Measurements from ENCODE around the gene GABBR2. TPM values are rescaled to one million over a fixed set of nuclear protein-coding genes. Genes with fewer than 3 reads are reported as not detected.

GABBR2 gene
- total and polyA plus RNA-seq, 2 of the 8 experiments (the other 6 are each of a cell fraction or from before 2014, with no cell fraction given) = 0.50 to 1.2 TPM

- Histone ChIP-seq H3K27ac (ENCODE audit: low read depth, low read length) (no peak overlapping the region), H3K36me3 (ENCODE audit: control insufficient read depth in 2 of 4, insufficient read depth in 4 of 4, low read length in 3 of 4) (no peaks in the 10 kb centered on the region), H3K23me2 (ENCODE audit: low read depth, low read length) (no peaks in the 10 kb centered on the region), H3K9me3 (ENCODE audit: insufficient read depth in 2 of 2, low read depth in 1 of 2, low read length in 1 of 2) (no peaks in the 10 kb centered on the region), H2BK12ac (ENCODE audit: low read depth, low read length) (no peak overlapping the region), H3K79me1 (ENCODE audit: low read depth, low read length) (no peaks in the 10 kb centered on the region), H3K79me2 (ENCODE audit: control insufficient read depth in 1 of 2, insufficient read depth in 2 of 2, low read length in 2 of 2) (no peaks in the 10 kb centered on the region), H3K4ac (replicated peaks; ENCODE audit: insufficient read length, low read depth, low read length) (no peak overlapping the region), H3K18ac (ENCODE audit: extremely low read depth, low read length) (no peak overlapping the region), H4K91ac (replicated peaks; ENCODE audit: insufficient read length, low read length) (no peak overlapping the region), H3K9ac (replicated peaks in 1 of 4; ENCODE audit: extremely low read depth in 1 of 4, low read depth in 3 of 4, low read length in 3 of 4) (no peak overlapping the region), H4K8ac (ENCODE audit: extremely low read depth, insufficient read depth, low read length) (no peak overlapping the region), H2BK120ac (replicated peaks; ENCODE audit: low read depth, low read length) (no peak overlapping the region), H2AFZ (ENCODE audit: low read length) (no peak overlapping the region), H3K4me3 (ENCODE audit: extremely low read depth in 1 of 4, insufficient read depth in 2 of 4, low read depth in 3 of 4, low read length in 4 of 4) (no peak overlapping the region), H2AK5ac (ENCODE audit: low read depth, low read length) (no peak overlapping the region), H3K27me3 (replicated peaks in 1 of 4; ENCODE audit: control insufficient read depth in 3 of 4, extremely low read depth in 1 of 4, insufficient read depth in 3 of 4, low read length in 3 of 4) (no peaks in the 10 kb centered on the region), H2BK15ac (ENCODE audit: low read length) (no peak overlapping the region), H3K56ac (replicated peaks; ENCODE audit: insufficient read length, low read depth, low read length) (no peak overlapping the region), H4K5ac (ENCODE audit: insufficient read length, low read depth, low read length) (no peak overlapping the region), H3K4me1 (replicated peaks in 1 of 4; ENCODE audit: control insufficient read depth in 3 of 4, insufficient read depth in 4 of 4, low read length in 3 of 4) (no peaks in the 10 kb centered on the region), H3K23ac (ENCODE audit: insufficient read length) (no peak overlapping the region), H3K4me2 (ENCODE audit: insufficient read depth in 1 of 2, low read depth in 2 of 2, low read length in 2 of 2) (no peak overlapping the region), H3K14ac (ENCODE audit: insufficient read length) (no peak overlapping the region), H2BK5ac (ENCODE audit: low read depth, low read length) (no peak overlapping the region), H2BK20ac (ENCODE audit: low read length) (no peak overlapping the region), H4K20me1 (replicated peaks in 1 of 2; ENCODE audit: control insufficient read depth in 1 of 2, insufficient read depth in 2 of 2, low read length in 2 of 2) (no peaks in the 10 kb centered on the region)
- WGBS, 2 experiments (ENCODE audit: extremely low coverage in 1 of 2, insufficient coverage in 1 of 2, insufficient read length in 1 of 2, insufficient replicate concordance in 2 of 2, low coverage in 1 of 2, low lambda C conversion rate in 2 of 2, missing lambda C conversion rate in 1 of 2) = 89% methylated on average over 9 of the region's 9 CpGs; no CpG with 5 or more reads in 1 of the 2 experiments
- ChIA-PET POLR2A (ENCODE audit: partially characterized antibody) (no interaction called here), CTCF (ENCODE audit: partially characterized antibody) (interaction anchor here (0.8 to 1.6 kb wide), 6 partner anchors 25 to 421 kb away, joined by 3 to 5 read pairs (median 4); no protein-coding TSS in a partner anchor)
- FAIRE-seq (no peak), DNase-seq (ENCODE audit: low read depth in 1 of 2, low spot score in 2 of 2) (no peak)
- no peak for TF ChIP-seq SIRT6 (IDR thresholded peaks at IDR 0.05; ENCODE audit: low read length)
- no peak for TF ChIP-seq SP1 (IDR thresholded peaks at IDR 0.05; ENCODE audit: low read depth, low read length)
- TF ChIP-seq ASH2L (IDR thresholded peaks at IDR 0.05; ENCODE audit: low read length) = no peak
- TF ChIP-seq RBBP5 (IDR thresholded peaks at IDR 0.05; ENCODE audit: borderline replicate concordance, low read depth, low read length) = no peak
- TF ChIP-seq CBX5 (IDR thresholded peaks at IDR 0.05; ENCODE audit: low read depth, low read length) = no peak
- TF ChIP-seq RNF2 (IDR thresholded peaks at IDR 0.05; ENCODE audit: borderline replicate concordance, low read depth, low read length, missing control alignments, poor library complexity, severe bottlenecking) = no peak
- TF ChIP-seq TBP (IDR thresholded peaks at IDR 0.05; ENCODE audit: low read depth, low read length) = no peak
- TF ChIP-seq TCF12 (IDR thresholded peaks at IDR 0.05; ENCODE audit: low read depth, low read length) = no peak
- no peak for TF ChIP-seq POU5F1 (IDR thresholded peaks at IDR 0.05; ENCODE audit: low read depth, low read length)
- TF ChIP-seq SUZ12 (IDR thresholded peaks at IDR 0.05; ENCODE audit: low read length) = no peak
- no peak for TF ChIP-seq SAP30 (IDR thresholded peaks at IDR 0.05; ENCODE audit: insufficient read depth, insufficient replicate concordance, low read length)
Observed at GRCh38 chr9:98570055-98570454, 138.7 kb downstream of the GABBR2 start.

Data from H1 (cell line).